GM19467 (cell line): Measurements from ENCODE around the gene TPM4.
"Not testable (repeated sequence)": the region's sequence is repeated elsewhere in the genome, so short reads cannot be mapped to it uniquely, and the experiment has no call there.

Source experiments
- ATAC-seq: cut with Tn5 transposase; IDR thresholded peaks from one replicate; pipeline ENCODE4 v1.9.1; 2021; ENCODE audit warnings: mild to moderate bottlenecking, moderate library complexity; ENCODE audit not compliant: unreplicated experiment

TPM4 gene

DNA sequence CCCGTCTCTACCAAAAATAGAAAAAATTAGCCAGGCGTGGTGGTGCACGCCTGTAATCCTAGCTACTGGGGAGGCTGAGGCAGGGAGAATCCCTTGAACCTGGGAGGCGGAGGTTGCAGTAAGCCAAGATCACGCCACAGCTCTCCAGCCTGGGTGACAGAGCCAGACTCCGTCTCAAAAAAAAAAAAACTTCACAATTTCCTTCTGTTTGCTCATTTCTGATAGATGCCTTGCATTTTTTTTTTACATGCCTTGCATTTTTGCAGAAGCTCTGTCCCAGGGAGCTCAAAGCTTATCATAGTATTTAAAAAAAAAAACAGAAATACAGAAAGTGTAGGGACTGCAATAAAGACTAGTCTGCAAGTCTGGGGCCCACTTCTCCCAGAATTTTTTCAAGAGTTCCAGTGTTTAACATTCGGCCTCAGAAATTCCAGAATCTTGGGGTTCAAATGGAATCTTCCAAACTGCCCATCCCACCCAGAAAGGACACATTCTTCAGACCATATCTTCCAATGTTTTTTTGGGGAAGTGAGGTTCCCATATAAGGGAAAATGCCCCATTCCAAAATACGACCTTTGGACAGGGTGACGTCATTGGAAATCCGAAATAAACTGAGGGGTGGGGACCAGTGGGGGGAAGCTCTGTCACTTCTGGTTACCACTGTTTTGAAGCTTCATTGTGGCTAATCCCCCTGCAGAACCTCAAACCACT lies 18.2 kb downstream of the TPM4 start:
- no peak for ATAC-seq

DNA sequence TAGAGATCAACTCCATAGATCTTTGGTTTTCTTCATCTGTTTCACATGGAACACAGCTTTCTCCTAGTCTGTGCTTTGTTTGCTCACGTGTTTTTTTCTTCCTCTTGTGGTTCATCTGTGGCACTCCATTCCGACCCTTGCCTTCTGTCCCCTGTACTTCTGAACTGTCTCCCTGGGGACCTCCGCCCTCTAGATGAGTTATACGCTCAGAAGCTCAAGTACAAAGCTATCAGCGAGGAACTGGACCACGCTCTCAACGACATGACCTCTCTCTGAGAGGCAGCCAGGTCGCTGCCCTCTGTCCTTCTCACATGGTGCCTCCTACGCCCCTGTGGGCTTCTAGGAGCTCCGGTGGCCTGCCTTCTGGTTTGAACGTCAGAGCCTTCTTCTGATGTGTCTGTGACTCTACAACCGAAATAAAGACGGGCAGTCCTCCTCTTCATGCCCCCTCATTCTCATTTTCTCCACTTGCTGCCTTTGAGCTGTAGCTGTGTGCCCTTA lies 18.8 kb downstream of the TPM4 start:
- ATAC-seq, result no peak

DNA sequence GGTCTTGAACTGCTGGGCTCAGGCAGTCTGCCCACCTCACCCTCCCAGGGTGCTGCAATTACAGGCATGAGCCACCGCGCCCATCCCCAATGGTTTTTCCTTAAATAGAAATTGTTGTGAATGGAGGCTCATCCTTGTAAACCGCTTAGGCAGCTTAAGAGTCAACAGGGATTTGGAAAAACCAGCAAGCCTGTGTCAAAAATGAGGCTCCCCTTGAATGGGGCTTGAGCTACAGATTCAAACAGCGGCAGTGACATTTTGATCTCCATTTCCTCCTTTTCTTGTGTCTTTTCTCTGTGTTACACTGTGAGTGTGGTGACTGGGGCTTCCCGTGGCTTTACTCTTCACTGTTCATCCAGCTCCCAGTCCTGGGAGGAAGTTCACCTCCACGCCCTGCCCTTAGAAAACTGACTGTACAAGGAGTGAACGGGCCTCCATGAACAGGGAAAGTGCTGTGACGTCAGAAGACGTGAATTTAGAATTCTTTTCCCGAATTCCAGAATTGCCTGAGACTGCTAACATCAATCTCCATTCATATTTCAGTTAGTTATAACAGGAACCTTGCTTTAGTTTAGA lies 20.1 kb downstream of the TPM4 start:
- ATAC-seq, result no peak

DNA sequence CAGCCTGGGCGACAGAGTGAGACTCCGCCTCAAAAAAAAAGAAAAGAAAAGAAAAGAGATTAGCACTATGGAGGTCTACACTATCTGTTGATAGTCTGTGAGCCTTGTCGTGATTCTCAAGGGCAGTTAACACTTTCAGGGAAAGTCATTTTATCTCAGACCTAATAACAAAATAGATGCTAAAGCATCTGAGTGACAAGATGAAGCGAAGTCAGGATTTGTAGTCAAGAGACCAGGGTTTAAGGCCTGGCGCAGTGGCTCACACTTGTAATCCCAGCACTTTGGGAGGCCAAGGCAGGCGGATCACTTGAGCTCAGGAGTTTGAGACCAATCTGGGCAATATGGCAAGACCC lies 22.1 kb downstream of the TPM4 start:
- no peak for ATAC-seq

DNA sequence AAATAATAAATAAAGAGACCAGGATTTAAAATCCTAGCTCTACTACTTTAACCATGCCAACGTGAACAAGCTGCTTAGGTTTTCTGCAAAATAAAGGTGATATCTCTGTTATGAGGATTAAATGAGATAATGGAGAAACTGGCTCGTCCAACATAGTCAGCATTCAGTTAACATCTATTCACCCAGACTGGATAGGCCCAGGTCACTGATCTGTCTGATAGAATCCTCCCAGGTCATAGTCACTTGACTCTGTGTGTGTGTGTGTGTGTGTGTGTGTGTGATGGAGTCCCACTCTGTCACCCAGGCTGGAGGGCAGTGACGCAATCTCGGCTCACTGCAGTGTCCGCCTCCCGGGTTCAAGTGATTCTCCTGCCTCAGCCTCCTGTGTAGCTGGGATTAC lies 22.5 kb downstream of the TPM4 start:
- ATAC-seq, result no peak

DNA sequence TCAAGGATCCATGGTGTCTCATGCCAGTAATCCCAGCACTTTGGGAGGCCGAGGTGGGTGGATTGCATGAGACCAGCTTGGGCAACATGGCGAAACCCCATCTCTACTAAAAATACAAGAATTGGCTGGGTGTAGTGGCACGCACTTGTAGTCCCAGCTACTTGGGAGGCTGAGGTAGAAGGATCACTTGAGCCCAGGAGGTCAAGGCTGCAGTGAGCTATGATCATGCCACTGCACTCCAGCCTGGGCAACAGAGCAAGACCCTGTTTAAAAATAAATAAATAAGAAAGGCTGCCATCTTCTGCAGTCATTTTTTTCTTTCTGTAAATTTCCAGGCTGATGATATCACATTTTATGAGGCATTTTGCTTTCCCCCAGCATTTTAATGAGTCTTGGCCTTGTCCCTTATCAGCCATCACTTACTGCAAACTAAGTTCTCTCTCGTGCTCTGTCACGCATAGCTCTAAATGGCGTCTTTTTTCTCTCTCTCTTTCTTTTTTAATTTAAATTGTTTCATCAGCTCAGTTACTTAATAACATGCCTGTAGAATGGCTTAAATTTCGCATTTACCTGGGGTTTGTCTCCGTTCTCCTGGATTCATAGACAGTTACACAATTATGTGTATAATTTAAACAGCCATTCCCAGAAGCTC lies 23.1 kb downstream of the TPM4 start:
- ATAC-seq, result not testable (repeated sequence)

DNA sequence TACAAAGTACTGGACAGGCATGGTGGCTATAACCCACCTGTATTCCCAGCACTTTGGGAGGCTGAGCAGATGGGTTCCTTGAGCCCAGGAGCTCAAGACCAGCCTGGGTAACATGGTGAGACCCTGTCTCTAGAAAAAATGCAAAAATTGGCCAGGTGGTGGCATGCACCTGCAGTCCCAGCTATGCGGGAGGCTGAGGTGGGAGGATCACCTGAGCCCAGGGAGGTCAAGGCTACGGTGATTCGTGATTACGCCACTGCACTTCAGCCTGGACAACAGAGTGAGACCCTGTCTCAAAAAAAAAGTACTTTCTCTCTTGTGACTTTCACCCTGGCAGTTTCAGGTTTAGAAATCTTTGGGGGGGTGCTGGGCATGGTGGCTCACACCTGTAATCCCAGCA lies 24.2 kb downstream of the TPM4 start:
- no peak for ATAC-seq

DNA sequence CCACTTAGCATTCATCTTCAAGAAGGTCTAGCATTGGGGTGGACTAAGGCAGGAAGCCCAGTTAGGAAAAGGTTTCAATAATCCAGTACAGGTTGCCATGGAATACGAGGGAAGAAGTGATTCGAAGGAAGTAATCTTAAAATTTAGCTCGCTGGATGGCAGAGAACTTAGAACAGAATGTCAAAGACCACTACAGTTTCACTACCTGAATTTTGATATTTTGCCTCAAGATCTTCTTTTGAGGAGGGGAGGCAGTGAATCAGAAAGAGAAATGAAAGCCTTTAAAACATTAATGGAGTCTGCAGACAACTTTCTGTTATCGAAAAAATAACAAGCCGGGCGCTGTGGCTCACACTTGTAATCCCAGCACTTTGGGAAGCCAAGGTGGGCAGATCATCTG lies 28.4 kb downstream of the TPM4 start:
- no peak for ATAC-seq

DNA sequence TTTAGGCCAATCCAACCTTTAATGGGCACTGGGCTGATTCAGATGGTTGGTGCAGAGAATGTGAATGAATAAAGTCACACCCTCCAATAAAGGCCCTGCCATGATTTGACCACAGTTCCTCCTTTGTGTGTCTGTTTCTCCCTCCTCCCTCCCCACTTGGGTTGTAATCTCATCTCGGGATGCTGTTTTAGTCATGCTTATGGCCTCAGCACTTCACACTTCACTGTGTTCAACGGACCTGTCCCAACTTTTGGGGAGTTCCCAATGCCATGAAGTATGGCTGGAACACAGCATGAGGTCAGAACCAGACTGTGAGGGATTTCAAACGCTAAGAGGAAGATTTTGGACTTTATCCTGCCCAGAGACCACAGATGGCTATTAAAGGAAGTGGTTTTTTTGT lies 29.8 kb downstream of the TPM4 start:
- no peak for ATAC-seq

DNA sequence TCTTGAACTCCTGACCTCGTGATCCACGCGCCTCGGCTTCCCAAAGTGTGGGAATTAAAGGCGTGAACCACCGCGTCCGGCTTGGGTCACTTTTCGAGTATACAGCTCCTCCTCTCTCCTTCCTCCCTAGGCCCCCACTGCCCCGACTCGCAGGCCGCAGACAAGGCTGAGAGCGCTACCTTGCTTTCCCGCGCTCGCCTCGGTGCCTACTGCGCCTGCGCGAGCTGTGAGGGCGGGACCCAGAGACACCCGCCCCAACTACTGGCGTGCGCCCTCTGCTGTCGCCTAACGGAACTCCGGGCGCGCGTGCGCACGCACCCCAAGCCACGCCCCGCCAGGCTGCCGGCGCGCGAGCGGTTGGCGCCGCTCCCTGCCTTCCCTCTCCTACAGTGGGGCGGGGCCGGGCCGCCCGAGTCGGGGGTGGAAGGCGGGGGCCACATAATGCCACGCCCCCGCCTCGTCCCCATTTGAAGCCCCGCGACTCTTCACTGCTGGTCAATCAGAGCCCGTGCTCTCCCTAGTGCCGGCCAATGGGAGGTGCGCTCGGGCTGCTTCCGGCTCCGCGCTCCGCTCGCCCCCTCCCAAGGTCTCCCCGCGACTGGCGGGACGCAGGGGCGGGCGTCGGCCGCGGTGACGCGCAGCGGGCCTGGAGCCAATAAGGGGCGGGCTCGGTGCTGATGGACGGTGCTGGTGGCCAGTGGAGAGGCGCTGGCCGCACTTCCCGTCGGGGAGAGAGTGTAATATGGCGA lies 35.0 kb downstream of the TPM4 start, which contains the start of gene RAB8A:
RAB8A (plus strand) TSS at position 730 of the 749 bp plus-strand sequence; CDS start at position 743, 13 bp downstream.
- ATAC-seq, result peak; percentile 88

DNA sequence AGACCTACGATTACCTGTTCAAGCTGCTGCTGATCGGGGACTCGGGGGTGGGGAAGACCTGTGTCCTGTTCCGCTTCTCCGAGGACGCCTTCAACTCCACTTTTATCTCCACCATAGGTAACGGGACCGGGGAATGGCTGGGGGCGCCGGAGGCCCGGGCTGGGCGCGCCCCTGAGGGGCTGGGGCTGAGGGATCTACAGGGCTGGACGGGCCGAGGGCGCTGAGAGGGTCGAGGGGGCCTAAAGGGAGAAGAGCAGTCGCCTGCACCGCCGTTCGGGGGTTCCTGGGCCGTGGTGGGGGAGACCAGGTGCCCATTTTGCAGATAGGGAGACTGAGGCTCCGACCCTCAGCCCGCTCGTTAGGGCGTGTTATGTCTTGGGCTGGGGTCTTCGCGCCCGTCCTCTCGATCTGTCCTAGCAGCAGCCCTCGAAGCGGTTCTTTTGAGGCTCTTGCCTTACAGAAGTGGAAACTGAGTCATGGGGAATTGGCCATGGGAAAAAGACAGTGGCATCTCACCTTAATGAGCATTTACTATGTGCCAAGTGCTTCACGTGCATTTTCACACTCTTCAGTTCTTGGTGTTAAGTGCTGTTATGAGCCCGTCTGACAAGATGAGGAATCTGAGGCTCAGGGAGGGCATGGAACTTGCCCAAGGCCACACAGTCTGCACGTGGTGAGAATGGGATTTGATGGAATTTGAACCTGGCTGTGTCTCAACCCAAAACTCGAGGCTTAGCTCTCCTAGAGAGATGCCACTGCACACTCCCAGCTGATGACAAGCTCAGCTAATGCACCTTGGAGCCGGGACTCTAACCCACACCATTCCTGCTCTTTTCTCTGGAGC lies 35.8 kb downstream of the TPM4 start:
- no peak for ATAC-seq

DNA sequence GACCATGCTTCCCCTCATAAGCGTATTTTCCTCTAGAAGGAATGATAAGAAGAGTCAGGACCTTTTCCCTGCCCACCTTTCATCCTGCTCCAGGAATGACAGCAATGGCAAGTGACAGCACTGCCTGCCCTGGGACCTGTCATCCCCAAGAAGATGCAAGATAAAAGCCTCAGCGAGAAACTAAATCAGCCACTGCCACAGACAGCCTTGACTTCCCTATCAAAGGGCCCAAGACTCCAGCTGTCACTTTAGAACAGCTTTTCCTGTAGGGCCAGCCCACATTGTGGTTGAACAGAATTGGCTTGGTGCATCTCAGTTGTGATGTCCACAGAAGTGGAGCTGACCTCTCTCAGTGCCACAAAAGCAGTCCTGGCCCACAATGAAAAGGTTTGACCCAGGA lies 36.5 kb downstream of the TPM4 start:
- ATAC-seq, result no peak

DNA sequence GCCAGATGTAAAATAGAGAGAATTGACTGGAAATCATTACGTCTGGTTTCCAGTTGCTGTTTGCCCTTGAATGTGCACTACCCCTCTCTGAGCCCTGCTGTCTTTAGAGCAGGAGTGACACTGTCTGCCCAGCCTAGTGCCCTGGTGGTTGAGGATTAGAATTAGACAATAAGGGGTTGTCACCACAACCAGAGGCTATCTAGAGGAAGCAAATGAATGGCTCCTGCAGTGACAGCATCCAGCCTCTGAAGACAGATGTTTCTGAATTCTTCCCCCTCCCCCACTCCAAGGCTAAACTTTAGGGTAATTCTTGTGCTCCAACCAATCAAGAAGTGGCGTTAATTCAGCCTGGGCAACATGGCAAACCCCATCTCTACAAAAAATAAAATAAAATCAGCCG lies 37.4 kb downstream of the TPM4 start:
- ATAC-seq, result no peak

DNA sequence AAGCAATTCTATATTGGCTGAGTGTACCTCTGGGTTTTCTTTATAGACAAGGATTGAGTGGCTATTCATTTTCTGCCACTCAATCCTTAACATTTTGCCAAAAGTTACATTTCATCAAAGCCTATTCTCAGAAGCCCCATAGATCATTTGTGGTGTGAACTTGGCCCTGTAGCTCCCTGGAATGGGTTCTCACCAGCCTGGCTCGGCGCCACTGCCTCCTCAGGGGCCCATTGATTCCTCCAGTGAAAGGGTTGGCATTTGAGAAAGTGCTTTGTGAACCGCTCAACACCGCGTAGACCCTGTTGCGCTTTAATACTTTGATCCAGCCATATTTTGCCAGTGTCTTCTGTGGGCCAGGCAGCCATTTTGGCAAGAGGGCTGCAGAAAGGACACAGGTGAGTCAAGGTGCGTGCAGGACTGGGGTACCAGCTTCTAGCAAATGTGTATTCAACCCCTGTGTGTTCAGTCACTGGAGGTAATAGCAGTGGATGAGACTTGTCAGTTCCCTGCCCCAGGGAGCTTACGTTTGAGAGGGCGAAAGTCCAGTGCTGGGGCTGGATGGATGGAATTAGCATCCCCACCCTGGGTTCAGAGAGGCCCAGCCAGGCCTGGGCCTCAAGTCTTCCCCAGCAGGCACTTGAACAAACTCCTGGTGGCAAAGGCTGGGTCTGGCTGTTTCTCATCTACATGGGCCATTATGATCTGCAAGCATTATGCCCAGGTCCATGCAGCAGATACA lies 39.2 kb downstream of the TPM4 start:
- no peak for ATAC-seq

DNA sequence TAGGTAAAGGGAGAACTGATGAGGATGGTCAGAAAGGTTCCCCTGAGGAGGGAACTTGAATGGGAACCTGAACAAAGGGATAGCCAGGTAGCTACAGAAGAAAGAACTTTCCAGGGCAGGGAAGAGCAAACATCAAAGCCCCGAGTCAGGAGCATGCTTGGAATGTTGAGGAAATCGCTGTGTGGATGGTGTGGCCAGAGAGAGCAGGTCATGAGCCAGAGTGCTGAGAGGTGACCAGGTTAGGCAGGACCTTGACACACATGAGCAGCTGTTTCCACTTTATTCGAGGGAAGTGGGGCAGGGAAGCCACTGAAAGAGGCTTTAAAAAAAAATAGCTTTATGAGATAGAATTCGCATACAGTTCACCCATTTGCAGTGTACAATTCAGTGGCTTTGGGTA lies 39.8 kb downstream of the TPM4 start:
- no peak for ATAC-seq

DNA sequence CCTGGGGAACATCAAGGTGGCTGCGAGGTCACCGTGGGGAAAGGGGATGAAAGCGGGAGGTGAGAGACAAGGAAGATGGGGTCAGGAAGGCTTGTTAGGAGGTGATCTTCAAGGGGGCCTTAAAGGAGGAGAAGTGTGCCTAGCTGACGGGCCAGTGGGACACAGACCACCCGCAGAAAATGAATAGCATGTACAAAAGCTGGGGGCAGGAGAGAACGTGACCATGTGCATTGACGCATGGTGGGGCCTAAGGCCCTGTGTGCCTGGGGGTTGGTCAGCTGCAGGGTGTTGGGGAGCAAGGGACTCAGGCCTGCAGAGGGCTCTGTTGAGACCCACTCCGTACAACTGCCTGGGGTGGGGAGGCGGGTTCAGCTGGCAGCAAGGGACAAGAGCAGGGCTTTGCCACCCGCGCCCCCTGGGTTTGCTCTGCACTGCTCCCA lies 41.3 kb downstream of the TPM4 start:
- ATAC-seq, result no peak

DNA sequence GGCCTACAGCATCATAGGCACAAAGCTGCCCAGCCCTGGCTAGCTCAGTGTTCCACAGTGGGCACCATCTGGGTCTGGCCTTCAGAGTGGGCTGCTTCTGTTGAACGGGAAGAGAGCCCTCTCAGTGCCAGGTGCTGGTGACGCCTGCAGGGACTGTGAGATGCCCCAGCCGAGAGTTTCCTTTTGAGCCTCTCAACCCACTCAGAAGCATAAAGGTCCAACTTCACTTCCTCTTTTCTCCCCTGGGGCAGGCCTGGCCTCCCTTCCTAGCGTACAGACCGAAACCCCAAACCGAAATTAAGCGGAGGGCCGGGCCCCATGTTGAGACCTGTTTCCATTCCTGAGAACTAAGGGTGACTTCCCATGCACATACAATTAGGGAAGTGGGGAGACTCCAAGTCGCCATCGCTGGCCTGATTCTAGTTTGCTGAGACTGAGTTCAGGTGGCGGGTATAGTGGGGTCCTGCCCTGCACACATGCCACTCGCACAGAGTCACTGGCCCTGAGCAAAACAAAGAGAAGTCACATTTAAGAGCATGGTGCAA lies 42.3 kb downstream of the TPM4 start:
- ATAC-seq, result peak; percentile 62

DNA sequence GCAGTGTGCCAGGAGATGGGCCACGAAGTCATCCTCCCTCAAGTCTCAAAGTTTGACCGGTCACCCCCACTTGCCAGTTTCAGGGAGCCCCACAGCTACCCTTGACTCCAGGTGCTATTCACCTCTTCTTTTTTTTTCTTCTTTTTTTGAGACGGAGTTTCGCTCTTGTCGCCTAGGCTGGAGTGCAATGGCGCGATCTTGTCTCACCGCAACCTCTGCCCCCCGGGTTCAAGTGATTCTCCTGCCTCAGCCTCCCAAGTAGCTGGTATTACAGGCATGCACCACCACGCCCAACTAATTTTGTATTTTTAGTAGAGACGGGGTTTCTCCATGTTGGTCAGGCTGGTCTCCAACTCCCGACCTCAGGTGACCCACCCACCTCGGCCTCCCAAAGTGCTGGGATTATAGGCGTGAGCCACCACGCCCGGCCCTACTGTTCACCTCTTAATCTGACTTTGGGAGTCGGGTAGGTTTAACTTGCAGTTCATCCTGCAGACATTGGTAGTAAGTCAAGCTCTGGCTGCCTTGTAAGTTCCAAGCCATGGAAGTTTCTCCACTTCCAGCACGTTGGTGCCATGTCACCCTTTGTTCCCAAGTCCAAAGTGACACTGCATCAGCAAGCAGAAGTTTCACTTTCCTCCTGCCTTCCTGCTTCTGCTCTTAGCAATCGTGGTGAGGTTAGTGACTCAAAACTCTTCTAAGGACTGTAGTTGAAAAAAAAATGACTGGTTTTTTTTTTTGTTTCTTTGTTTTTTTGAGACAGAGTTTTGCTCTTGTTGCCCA lies 43.0 kb downstream of the TPM4 start:
- not testable (repeated sequence) for ATAC-seq

DNA sequence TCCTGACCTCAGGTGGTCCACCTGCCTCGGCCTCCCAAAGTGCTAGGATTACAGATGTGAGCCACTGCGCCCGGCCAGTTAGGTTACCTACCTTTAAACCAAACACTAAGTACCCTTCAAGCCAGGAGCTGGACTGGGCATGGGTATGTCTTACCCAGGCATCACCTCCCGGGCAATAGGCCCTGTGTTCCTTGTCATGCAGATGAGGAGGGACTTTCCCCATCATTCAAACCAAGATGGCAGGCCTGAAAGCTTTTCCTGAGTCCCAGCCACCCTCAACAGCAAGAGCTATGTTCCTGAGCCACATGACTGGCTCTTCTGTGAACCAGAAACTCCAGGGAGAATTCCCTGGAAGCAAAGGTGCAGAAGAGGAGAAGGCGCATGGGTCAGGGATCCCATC lies 44.8 kb downstream of the TPM4 start:
- ATAC-seq, result no peak
